CD14-positive monocyte (primary cell): ENCODE results near the gene LAMA4. TPM values are rescaled to one million over a fixed set of nuclear protein-coding genes. Genes with fewer than 3 reads are reported as not detected.

Experiments used
- DNase-seq, 3 donors: peaks; one replicate each; pipeline ENCODE4 v3.0.0-alpha.2; 2011 to 2022
- H2AFZ ChIP-seq: 2 replicates; pipeline ENCODE4 v1.6.0; 2012; ENCODE audit warnings: mild to moderate bottlenecking, low read depth, low read length, inconsistent platforms; ENCODE audit not compliant: insufficient read depth, poor library complexity, severe bottlenecking
- H3K27ac ChIP-seq, 2 donors: 1 replicate in 1 of 2; 2 replicates in 1 of 2; pipeline ENCODE4 v1.5.1; 2012 to 2013; ENCODE audit warnings: low read length in 2 of 2, control low read depth in 1 of 2, inconsistent platforms in 1 of 2, low read depth in 1 of 2, mild to moderate bottlenecking in 1 of 2
- H3K27me3 ChIP-seq, 2 donors: one replicate each; pipeline versions ENCODE4 v1.6.0 to v1.6.1; 2011 to 2013; ENCODE audit warnings: low read length in 2 of 2; ENCODE audit not compliant: control insufficient read depth in 2 of 2, insufficient read depth in 2 of 2
- H3K36me3 ChIP-seq, 2 donors: replicated peaks in 1 of 2; 1 replicate in 1 of 2; 2 replicates in 1 of 2; pipeline versions ENCODE4 v1.5.1 to v1.6.1; 2012 to 2013; ENCODE audit warnings: low read length in 2 of 2, control low read depth in 1 of 2, inconsistent platforms in 1 of 2, mild to moderate bottlenecking in 1 of 2; ENCODE audit not compliant: insufficient read depth in 2 of 2, control insufficient read depth in 1 of 2
- H3K4me1 ChIP-seq, 2 donors: 1 replicate in 1 of 2; 2 replicates in 1 of 2; pipeline versions ENCODE4 v1.5.1 to v1.6.1; 2012 to 2013; ENCODE audit warnings: low read length in 2 of 2, control low read depth in 1 of 2, inconsistent platforms in 1 of 2, mild to moderate bottlenecking in 1 of 2, moderate library complexity in 1 of 2; ENCODE audit not compliant: insufficient read depth in 2 of 2, control insufficient read depth in 1 of 2
- H3K4me2 ChIP-seq: replicated peaks from 2 replicates; pipeline ENCODE3; 2012; ENCODE audit warnings: low read length, moderate library complexity, mild to moderate bottlenecking; ENCODE audit not compliant: poor library complexity, severe bottlenecking; ENCODE audit errors: extremely low read depth
- H3K4me3 ChIP-seq, 3 experiments: fragments of 200-600 bp in 1 of 3; sonication (generic) in 1 of 3; replicated peaks in 1 of 3; 1 replicate in 2 of 3; 2 replicates in 1 of 3; pipeline ENCODE4 v1.5.1; 2011 to 2013; ENCODE audit warnings: low read length in 3 of 3, mild to moderate bottlenecking in 3 of 3, control low read depth in 2 of 3, low read depth in 2 of 3, inconsistent platforms in 1 of 3, moderate library complexity in 1 of 3
- H3K79me2 ChIP-seq: 2 replicates; pipeline ENCODE4 v1.6.0; 2012; ENCODE audit warnings: mild to moderate bottlenecking, control low read depth, inconsistent platforms, low read length, moderate library complexity; ENCODE audit not compliant: insufficient read depth
- H3K9ac ChIP-seq: 2 replicates; pipeline ENCODE4 v1.6.0; 2017; ENCODE audit warnings: low read length, mild to moderate bottlenecking; ENCODE audit not compliant: insufficient read depth, poor library complexity, severe bottlenecking
- H3K9me3 ChIP-seq, 2 donors: replicated peaks in 1 of 2; 1 replicate in 1 of 2; 2 replicates in 1 of 2; pipeline versions ENCODE4 v1.5.1 to v1.6.1; 2012 to 2013; ENCODE audit warnings: low read length in 2 of 2, control low read depth in 1 of 2; ENCODE audit not compliant: control insufficient read depth in 1 of 2, insufficient read depth in 1 of 2
- H4K20me1 ChIP-seq: 2 replicates; pipeline ENCODE4 v1.6.0; 2012; ENCODE audit warnings: mild to moderate bottlenecking, low read length, control low read depth, moderate library complexity; ENCODE audit not compliant: insufficient read depth
- H3K27ac Mint-ChIP-seq, 7 donors: one replicate each; pipeline ENCODE4 v1.8.0; 2020; ENCODE audit warnings: mild to moderate bottlenecking in 7 of 7, mixed read lengths in 7 of 7, moderate library complexity in 6 of 7, inconsistent platforms in 2 of 7
- H3K27me3 Mint-ChIP-seq, 3 donors: one replicate each; pipeline ENCODE4 v1.8.0; 2021 to 2022; ENCODE audit warnings: low read depth in 3 of 3, mild to moderate bottlenecking in 3 of 3, mixed read lengths in 3 of 3, moderate library complexity in 3 of 3, inconsistent platforms in 1 of 3
- H3K36me3 Mint-ChIP-seq, 2 donors: one replicate each; pipeline ENCODE4 v1.8.0; 2020; ENCODE audit warnings: mixed read lengths in 2 of 2, inconsistent platforms in 1 of 2, mild to moderate bottlenecking in 1 of 2
- H3K4me1 Mint-ChIP-seq: one replicate; pipeline ENCODE4 v1.8.0; 2020; ENCODE audit warnings: mild to moderate bottlenecking, mixed read lengths
- H3K4me3 Mint-ChIP-seq, 2 donors: one replicate each; pipeline ENCODE4 v1.8.0; 2020; ENCODE audit warnings: mild to moderate bottlenecking in 2 of 2, mixed read lengths in 2 of 2, moderate library complexity in 1 of 2
- H3K9me3 Mint-ChIP-seq, 7 donors: one replicate each; pipeline ENCODE4 v1.8.0; 2020 to 2022; ENCODE audit warnings: mixed read lengths in 7 of 7, mild to moderate bottlenecking in 6 of 7, moderate library complexity in 6 of 7, inconsistent platforms in 2 of 7
- CTCF ChIP-seq: fragments of 200-600 bp; IDR thresholded peaks from one replicate; pipeline ENCODE4 v1.8.0; 2022; ENCODE audit warnings: antibody characterized with exemption, mild to moderate bottlenecking
- WGBS: methylation state at CpG from one replicate; pipeline ENCODE4 v1.1.5; 2013; ENCODE audit warnings: missing lambda C conversion rate; ENCODE audit not compliant: insufficient coverage; 5-methylcytosine and 5-hydroxymethylcytosine counted together
- intact Hi-C, 2 donors: fragments of 100-400 bp; cut with micrococcal nuclease; formaldehyde crosslinking; loops; one replicate each; pipeline versions ENCODE4 v1.15.0 to v1.15.1; 2023
- polyA plus RNA-seq, 3 donors: library from polyadenylated mRNA; depleted of rRNA in 1 of 3; unstranded in 2 of 3; stranded (reverse) in 1 of 3; fragments of 300-500 nt in 2 of 3; fragments of >200 nt in 1 of 3; fragmentation: Illumina TruSeq in 2 of 3; gene quantifications; 1 replicate in 2 of 3; 2 replicates in 1 of 3; pipeline ENCODE4 v1.2.3, GENCODE V29; 2012 to 2021

Gene LAMA4
- polyA plus RNA-seq, 3 donors: not detected

- no peak overlapping the region for H3K27ac Mint-ChIP-seq
- H4K20me1 ChIP-seq: no peaks in the 10 kb centered on the region
- H3K9ac ChIP-seq: no peak overlapping the region
- H3K27ac ChIP-seq: no peak overlapping the region
- no peak overlapping the region for H2AFZ ChIP-seq
- WGBS: 33% methylated on average over 1 of the region's 6 CpGs
- no peaks in the 10 kb centered on the region for H3K27me3 ChIP-seq
- H3K4me3 Mint-ChIP-seq: no peak overlapping the region
- TF ChIP-seq CTCF: no peak
- no peaks in the 10 kb centered on the region for H3K9me3 Mint-ChIP-seq
- H3K27me3 Mint-ChIP-seq: no peaks in the 10 kb centered on the region
- intact Hi-C loops: no loop called here
- DNase-seq: no peak
- no peaks in the 10 kb centered on the region for H3K4me1 ChIP-seq
- H3K36me3 ChIP-seq: no peaks in the 10 kb centered on the region
- no peak overlapping the region for H3K4me2 ChIP-seq
- H3K36me3 Mint-ChIP-seq: peaks cover 0 to 3% of the 10 kb centered on the region in 2 donors
- no peak overlapping the region for H3K4me3 ChIP-seq
- H3K9me3 ChIP-seq: no peaks in the 10 kb centered on the region
- H3K79me2 ChIP-seq: no peaks in the 10 kb centered on the region
- no peaks in the 10 kb centered on the region for H3K4me1 Mint-ChIP-seq
Observed at GRCh38 chr6:112065426-112065986, 188.9 kb downstream of the LAMA4 start.

GRCh38 chr6:112062966-112063365 lies 191.4 kb downstream of the LAMA4 start:
- no peak for TF ChIP-seq CTCF
- Histone ChIP-seq H3K4me3 (no peak overlapping the region), H3K9ac (no peak overlapping the region), H3K4me1 (no peaks in the 10 kb centered on the region), H2AFZ (no peak overlapping the region), H3K4me2 (no peak overlapping the region), H4K20me1 (no peaks in the 10 kb centered on the region), H3K27me3 (no peaks in the 10 kb centered on the region), H3K27ac (no peak overlapping the region), H3K9me3 (no peaks in the 10 kb centered on the region), H3K36me3 (no peaks in the 10 kb centered on the region), H3K79me2 (no peaks in the 10 kb centered on the region)
- WGBS: no CpG with 5 or more reads among the region's 3 CpGs
- intact Hi-C loops: no loop called here
- no peaks in the 10 kb centered on the region for H3K36me3 Mint-ChIP-seq
- no peaks in the 10 kb centered on the region for H3K4me1 Mint-ChIP-seq
- H3K27me3 Mint-ChIP-seq: no peaks in the 10 kb centered on the region
- H3K9me3 Mint-ChIP-seq: no peaks in the 10 kb centered on the region
- H3K4me3 Mint-ChIP-seq: no peak overlapping the region
- H3K27ac Mint-ChIP-seq: no peak overlapping the region
- no peak for DNase-seq
